GM18907 (cell line): ENCODE measurements around the gene DLG4.
"Not testable (repeated sequence)": the region's sequence is repeated elsewhere in the genome, so short reads cannot be mapped to it uniquely, and the experiment has no call there.

Experiments
- ATAC-seq: cut with Tn5 transposase; IDR thresholded peaks from one replicate; pipeline ENCODE4 v1.9.1; 2021; ENCODE audit warnings: mild to moderate bottlenecking, moderate library complexity; ENCODE audit not compliant: unreplicated experiment

The DLG4 gene

DNA sequence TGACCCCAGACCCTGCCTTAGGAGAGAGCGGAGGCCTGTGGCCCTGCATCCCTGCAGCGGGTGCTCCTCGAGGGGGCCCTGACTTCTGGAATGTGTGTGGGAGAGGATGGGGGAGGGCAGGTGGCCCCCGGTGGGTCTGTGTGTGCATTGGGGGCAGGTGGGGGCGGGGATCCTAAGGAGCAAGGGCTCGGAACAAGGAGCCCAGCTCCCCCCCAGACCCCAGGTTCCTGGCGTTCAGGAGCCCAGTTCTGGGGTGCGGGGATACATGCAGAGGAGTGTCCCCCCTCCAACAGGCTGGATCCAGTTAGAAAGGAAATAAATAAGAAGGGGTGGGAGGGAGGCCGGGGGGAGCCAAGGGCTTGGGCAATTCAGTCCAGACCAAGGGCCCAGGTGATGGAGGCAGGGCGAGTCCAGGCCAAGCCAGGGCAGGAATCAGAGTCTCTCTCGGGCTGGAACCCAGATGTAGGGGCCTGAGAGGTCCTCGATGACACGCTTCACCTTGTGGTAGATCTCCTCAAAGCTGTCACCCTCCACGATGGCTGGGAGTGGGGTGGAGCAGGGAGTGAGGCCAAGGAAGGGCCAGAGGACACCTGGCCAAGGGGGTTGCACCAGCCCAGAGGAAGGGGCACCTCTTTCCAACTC lies 29.2 kb downstream of the DLG4 start:
- ATAC-seq: no peak

DNA sequence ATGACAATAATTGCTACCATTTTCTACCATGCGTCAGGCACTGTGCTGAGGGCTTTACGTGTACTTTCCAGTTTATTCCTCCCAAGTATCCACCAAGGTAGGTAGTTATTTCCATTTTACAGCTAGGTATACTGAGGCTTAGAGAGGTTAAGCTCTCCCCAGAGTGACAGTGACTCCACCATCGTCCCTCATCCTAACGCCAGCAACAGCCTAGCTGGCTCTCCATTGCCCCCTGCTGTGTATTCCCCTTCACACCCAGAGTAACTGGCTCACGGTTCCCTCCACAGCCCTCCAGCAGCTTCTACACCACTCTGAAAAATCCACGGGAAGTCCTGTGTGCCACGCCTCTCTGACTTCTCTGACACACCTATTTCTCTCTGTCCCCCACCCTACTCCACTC lies 33.4 kb downstream of the DLG4 start:
- ATAC-seq: no peak

GRCh38 chr17:7184647-7185046 lies 35.0 kb downstream of the DLG4 start:
- ATAC-seq: no peak

- no peak for ATAC-seq
Observed at GRCh38 chr17:7184091-7184488, 35.5 kb downstream of the DLG4 start.

- ATAC-seq: no peak
Observed at GRCh38 chr17:7183433-7184090, 36.1 kb downstream of the DLG4 start.

GRCh38 chr17:7182101-7182500 lies 37.5 kb downstream of the DLG4 start:
- not testable (repeated sequence) for ATAC-seq

- no peak for ATAC-seq
Observed at GRCh38 chr17:7179317-7180254, 40.0 kb downstream of the DLG4 start, which contains the start of gene ASGR1. TSS of gene ASGR1 (minus strand) at chr17:7179370. CDS start at chr17:7178563, 807 bp downstream.

DNA sequence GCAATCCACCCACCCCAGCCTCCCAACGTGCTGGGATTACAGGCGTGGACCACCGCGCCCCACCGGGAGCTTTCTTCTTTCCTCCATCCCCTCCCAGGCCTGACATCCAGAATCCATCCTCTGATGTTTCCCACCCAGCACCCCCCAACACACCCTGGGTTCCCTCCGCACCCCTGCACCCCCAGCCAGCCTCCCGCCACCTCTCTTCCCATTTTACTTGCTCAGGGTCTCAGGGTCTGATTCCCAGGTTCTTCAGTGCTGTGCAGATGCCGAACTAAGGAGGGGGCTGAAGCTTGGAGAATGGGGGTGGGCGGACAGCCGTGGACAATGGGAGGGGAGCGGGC lies 40.7 kb downstream of the DLG4 start:
- no peak for ATAC-seq

- no peak for ATAC-seq
Observed at GRCh38 chr17:7177954-7178477, 41.6 kb downstream of the DLG4 start.

DNA sequence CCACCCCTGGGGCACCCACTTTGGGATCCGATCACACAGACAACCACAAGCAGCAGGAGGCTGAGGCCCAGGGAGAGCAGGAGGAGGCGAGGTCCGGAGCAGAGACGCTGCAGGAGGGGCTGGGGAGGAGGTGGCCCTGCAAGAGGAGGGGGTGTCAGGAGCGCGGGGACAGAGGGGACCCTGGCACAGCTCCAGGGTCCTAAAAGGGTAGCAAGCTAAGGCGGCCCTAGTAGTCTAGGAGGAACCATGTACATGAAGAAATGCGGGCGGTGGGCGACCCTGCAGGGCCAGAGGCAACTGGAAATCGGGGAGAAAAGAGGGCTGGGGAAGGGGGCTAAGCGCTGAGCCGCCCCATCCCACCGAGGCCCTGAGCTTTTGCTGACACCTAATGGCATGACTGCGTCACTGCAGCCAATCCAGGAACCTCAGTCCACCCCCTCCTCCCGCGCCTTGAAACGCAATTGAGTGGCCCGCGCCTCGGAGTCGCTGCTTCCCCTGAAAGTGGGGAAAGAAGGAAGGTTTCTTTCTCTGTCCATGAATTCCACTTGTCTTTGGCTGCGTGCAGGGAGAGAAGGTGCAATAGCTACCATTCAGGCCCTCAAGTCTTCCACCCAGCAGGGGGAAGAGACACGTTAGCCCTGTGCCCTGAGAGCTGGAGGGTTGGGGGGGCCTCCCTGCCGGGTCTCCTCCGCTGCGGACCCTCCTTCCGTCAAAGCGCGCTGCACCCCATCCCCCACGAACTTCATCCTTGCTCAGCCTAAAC lies 42.3 kb downstream of the DLG4 start:
- ATAC-seq: no peak

DNA sequence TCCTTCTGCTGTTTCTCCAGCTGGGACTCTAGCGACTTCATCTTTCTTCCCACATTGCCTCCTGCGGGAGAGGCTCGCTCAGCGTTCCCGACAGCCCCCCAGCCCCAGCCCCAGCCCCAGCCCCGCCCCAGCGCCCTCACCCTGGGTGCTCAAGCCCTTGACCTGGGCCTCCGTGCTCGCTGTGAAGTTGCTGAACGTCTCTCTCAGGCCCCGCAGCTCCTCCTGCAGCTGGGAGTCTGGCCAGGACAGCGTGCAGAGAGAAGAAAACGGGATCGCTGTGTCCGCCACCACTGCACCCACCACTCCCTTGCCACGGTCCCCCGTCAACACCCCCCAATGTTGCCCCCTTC lies 42.8 kb downstream of the DLG4 start:
- no peak for ATAC-seq

GRCh38 chr17:7176107-7176840 lies 43.4 kb downstream of the DLG4 start:
- no peak for ATAC-seq

GRCh38 chr17:7175330-7175733 lies 44.3 kb downstream of the DLG4 start:
- no peak for ATAC-seq

DNA sequence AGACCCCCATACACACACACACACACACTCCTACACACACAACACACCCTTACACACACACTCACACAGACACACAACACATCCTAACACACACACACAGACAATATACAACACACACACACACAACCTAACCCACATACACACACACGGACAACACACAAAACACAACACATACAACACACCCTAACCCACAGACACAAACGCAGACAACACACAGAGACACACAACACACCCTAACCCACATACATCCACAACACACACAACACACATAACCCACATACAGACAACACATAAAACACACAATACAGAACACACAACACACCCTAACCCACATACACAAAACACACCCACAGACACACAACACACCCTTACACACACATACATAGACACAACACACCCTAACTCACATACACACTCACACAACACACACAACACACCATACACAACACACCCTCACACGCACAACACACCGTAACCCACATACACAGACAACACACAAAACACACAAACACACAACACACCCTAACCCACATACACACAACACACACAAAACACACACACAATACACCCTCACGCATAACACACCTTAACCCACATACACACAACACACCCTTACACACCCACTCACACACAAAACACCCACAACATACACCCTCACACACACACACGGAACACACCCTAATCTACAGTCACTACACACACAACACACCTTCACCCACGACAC lies 44.9 kb downstream of the DLG4 start:
- ATAC-seq: no peak

GRCh38 chr17:7173687-7174602 lies 45.7 kb downstream of the DLG4 start:
- ATAC-seq: no peak

DNA sequence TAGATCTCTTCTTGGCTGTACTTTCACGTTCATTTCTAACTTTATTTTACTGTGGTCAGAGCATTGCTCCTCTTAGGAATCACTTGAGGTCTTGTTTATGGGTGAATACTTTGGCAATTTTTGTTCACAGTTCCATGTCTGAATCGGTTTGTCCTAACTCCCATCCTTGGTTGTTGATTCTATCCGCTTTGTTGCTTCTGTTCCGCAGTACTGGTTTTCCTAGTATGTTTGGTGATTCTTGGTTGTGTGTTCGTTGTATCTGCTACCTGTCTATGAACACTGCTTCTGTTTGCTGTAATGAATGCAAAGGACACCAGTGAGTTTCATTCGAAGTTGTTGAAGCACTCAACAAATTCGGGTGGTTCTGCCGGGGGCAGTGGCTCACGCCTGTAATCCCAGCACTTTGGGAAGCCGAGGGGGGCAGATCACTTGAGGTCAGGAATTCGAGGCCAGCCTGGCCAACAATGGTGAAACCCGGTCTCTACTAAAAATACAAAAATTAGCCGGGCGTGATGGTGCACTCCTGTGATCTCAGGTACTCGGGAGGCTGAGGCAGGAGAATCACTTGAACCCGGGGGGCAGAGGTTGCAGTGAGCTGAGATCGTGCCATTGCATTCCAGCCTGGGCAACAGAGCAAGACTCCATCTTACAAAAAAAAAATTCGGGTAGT lies 47.0 kb downstream of the DLG4 start:
- ATAC-seq: not testable (repeated sequence)

- ATAC-seq: not testable (repeated sequence)
Observed at GRCh38 chr17:7169565-7169908, 50.1 kb downstream of the DLG4 start.
